Left cardiac atrium (tissue), 4 donors: ENCODE measurements around the gene FAM20C. TPM values are rescaled to one million over a fixed set of nuclear protein-coding genes. Genes with fewer than 3 reads are reported as not detected.
"Not testable (repeated sequence)": the region's sequence is repeated elsewhere in the genome, so short reads cannot be mapped to it uniquely, and the experiment has no call there.

Experiments used
- ATAC-seq, 2 donors: fragments of 200-7000 bp; cut with Tn5 transposase; one replicate each; pipeline ENCODE4 v1.9.1; 2020; ENCODE audit warnings: mild to moderate bottlenecking in 2 of 2, moderate library complexity in 2 of 2
- DNase-seq: peaks from one replicate; pipeline ENCODE4 v3.0.0-alpha.2; 2020
- intact Hi-C, 2 donors: fragments of 100-400 bp; cut with DNase I; formaldehyde crosslinking; loops; one replicate each; pipeline versions ENCODE4 v1.14.1 to v1.15.1; 2022 to 2023
- total RNA-seq, 2 donors: library from RNA; stranded (reverse); fragmentation: NEBNext Ultra II Directional; extraction: Animal tissue kit (Norgen Biotek cat#: 25700); gene quantifications; one replicate each; pipeline ENCODE4 v1.2.1, GENCODE V29; 2021
- donor health status: DM: no; HTN: yes; CAD: no.
- donor health status: DM: no; HTN: yes; CAD: no; lungs with severe emphysema.
- donor health status: DM: yes; HTN: yes; CAD: no.
- donor health status: Dilated cardiomyopathy.

Gene FAM20C
- total RNA-seq, 2 donors from 2014 or later: 30.7 to 62.5 TPM

- ATAC-seq (no peak), DNase-seq (no peak)
- intact Hi-C loops: no loop called here
Observed at GRCh38 chr7:169276-170172, 22.8 kb upstream of the FAM20C start.

GRCh38 chr7:170551-171363 lies 21.6 kb upstream of the FAM20C start:
- intact Hi-C loops: no loop called here
- DNase-seq: peak; percentile 10
- ATAC-seq: no peak

GRCh38 chr7:171364-171904 lies 20.9 kb upstream of the FAM20C start:
- intact Hi-C loops: no loop called here
- DNase-seq: no peak
- no peak for ATAC-seq

- intact Hi-C loops: no loop called here
Observed at GRCh38 chr7:171912-172515, 20.4 kb upstream of the FAM20C start.

GRCh38 chr7:173209-173918 lies 19.0 kb upstream of the FAM20C start:
- intact Hi-C loops: no loop called here
- ATAC-seq (no peak), DNase-seq (no peak)

More at GRCh38 chr7:171912-172515, 20.4 kb upstream of the FAM20C start:
- ATAC-seq (no peak), DNase-seq (no peak)

- ATAC-seq (no peak), DNase-seq (no peak)
- intact Hi-C loops: no loop called here
Observed at GRCh38 chr7:174716-175115, 17.7 kb upstream of the FAM20C start.

- DNase-seq (no peak), ATAC-seq (no peak)
- intact Hi-C loops: no loop called here
Observed at GRCh38 chr7:175955-176354, 16.4 kb upstream of the FAM20C start.

- no peak for ATAC-seq
- intact Hi-C loops: no loop called here
- no peak for DNase-seq
Observed at GRCh38 chr7:176381-176780, 16.0 kb upstream of the FAM20C start.

GRCh38 chr7:176786-177459 lies 15.4 kb upstream of the FAM20C start:
- no peak for ATAC-seq
- no peak for DNase-seq
- intact Hi-C loops: no loop called here

- ATAC-seq: no peak
- intact Hi-C loops: no loop called here
- DNase-seq: no peak
Observed at GRCh38 chr7:178444-178843, 13.9 kb upstream of the FAM20C start.

- no peak for DNase-seq
- intact Hi-C loops: no loop called here
- ATAC-seq: peak; percentile 35 to 64
Observed at GRCh38 chr7:179209-179681, 13.1 kb upstream of the FAM20C start.

- DNase-seq (no peak), ATAC-seq (no peak)
Observed at GRCh38 chr7:179948-180694, 12.2 kb upstream of the FAM20C start.

GRCh38 chr7:181738-182137 lies 10.6 kb upstream of the FAM20C start:
- ATAC-seq: no peak

More at GRCh38 chr7:179948-180694, 12.2 kb upstream of the FAM20C start:
- intact Hi-C loops: no loop called here

GRCh38 chr7:182502-182901 lies 9.9 kb upstream of the FAM20C start:
- DNase-seq, intact Hi-C loops, ATAC-seq: not testable (repeated sequence)

More at GRCh38 chr7:181738-182137, 10.6 kb upstream of the FAM20C start:
- intact Hi-C loops: no loop called here
- no peak for DNase-seq

GRCh38 chr7:183496-184292 lies 8.7 kb upstream of the FAM20C start:
- ATAC-seq (no peak), DNase-seq (no peak)
- intact Hi-C loops: no loop called here
